Fibroblast of skin of left quadriceps (primary cell): Measurements from ENCODE around the gene HERC3.
A peak's percentile ranks its signal among the peaks of the same experiment; 100 is the strongest.

Experiments used
- DNase-seq, 2 experiments: peaks; one replicate each; pipeline ENCODE4 v3.0.0-alpha.2; 2013; ENCODE audit warnings: low read depth in 2 of 2

HERC3 gene

DNA sequence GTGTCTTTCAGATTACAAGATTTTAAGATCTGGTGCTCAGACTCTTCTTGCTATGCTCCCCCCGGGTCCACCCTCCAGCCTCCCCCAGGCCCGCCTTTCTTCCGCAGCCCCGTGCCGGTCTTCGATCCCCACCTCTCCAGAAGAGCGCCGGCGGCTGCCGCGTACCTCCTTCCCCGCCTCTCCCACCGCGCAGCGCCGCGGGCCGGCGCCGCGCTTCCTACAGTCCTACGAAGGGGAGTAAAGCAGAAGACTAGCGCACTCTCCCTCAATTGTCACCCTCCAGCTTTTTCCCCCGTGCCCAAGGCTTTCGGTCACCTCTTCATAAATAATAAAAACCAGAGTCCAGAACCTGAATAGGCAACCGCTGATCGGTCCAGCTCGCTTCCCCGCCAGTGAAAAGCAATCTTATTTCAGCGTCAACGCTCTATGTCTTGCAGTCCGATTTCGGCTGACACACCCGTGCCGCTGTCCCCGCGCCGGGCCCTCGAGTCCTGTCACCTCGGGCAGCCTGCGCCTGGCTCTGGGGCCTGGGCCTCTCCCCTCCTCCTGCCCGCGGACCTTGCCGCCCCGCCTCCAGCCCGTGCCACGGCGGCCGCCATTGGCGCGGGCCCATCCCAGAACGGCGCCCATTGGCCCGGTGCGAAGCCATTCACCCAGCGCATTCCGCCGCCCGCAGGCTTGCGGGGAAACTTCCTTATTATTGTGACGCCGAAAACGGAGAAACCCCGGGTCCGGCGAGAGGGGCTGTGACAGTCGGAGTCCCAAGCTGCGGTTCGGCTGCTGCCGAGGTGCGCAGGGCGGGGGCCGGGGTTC, at the start of gene HERC3:
TSS of gene HERC3 (plus strand) at position 694 of the 813 bp plus-strand sequence. CDS start 13,344 bp downstream, outside the sequence.
- peak; percentile 67 to 68 for DNase-seq

DNA sequence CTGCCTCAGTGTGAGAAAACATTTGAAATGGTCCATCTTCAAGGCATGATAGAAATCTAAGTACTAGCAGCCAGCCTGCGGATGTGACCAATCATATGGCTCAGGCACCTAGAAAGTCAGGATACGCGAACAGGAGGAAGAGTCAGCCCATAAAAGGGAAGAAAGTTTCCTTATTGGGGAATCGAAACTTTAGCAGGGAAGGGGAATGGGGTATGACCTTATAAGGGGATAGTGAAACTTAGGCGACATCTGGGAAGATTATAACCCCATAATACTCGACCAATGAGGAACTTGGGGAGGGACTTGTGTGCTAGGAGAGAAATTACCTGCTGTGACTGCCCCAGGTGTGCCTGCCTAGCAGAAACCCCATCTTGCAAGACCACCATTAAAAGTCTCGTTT, 42.5 kb upstream of the HERC3 start:
- no peak for DNase-seq

DNA sequence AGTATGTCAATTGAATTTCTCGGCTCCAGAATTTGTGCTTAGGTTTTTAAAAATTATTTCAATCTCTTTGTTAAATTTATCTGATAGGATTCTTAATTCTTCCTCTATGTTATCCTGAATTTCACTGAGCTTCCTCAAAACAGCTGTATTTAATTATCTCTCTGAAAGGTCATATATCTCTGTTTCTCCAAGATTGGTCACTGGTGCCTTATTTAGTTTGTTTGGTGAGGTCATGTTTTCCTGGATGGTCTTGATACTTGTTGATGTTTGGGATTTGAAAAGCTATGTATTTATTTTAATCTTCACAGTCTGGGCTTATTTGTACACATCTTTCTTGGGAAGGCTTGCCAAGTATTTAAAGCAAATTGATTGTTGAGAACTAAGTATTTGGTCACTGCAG, 24.7 kb upstream of the HERC3 start:
- no peak for DNase-seq

DNA sequence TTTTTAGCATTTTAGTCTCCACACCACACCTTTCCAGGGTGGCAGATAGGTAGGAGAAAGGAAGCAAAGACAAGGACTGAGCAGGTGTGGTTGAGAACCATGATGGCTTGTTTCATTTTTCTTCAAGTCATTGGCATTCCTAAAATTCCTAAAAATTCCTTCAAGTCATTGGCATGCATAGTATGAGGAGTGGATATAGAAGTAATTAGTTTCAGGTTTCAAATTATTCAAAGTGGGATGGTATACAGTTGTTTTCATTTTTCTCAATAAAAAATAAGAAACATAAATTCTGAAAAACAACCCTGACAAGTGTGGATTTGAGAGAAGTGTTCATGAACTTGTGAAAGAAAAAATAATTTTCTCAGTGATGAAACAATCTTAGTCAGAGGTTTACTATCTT, 22.3 kb upstream of the HERC3 start:
- no peak for DNase-seq

DNA sequence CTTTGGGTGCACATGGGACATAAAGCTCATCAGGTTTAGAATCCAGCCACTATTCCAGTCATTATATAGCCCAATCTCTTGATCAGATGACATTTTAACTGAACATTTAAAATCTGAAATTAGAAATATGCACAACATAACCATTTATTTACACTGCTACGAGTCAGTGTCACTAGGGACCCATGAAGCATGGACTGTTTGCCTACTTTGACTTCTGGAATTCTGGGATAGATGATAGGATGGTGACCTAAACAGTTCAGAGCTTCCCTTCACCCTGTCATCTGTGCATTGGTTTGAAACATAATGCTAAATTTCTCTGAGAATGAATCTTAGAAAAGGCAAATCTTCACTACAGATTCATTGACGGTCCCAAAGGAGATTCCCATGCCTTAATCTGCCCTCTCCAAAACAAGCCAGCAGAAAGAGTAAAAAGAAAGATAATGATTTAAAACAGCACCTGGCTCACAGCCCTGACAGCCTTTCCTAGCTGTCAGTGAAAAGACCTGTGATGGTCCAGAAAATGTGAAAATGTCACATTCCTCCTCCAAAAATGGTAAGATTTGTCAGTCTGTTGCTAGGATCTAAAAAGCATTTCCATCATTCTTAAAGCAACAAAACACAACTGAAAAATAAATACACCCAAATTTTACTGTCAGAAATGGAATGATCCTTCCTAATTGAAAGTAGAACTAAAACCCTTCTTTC, 18.9 kb upstream of the HERC3 start:
- DNase-seq: no peak

- no peak for DNase-seq
Observed at GRCh38 chr4:88573995-88574394, 18.3 kb upstream of the HERC3 start.

- DNase-seq: no peak
Observed at GRCh38 chr4:88575186-88575585, 17.1 kb upstream of the HERC3 start.

DNA sequence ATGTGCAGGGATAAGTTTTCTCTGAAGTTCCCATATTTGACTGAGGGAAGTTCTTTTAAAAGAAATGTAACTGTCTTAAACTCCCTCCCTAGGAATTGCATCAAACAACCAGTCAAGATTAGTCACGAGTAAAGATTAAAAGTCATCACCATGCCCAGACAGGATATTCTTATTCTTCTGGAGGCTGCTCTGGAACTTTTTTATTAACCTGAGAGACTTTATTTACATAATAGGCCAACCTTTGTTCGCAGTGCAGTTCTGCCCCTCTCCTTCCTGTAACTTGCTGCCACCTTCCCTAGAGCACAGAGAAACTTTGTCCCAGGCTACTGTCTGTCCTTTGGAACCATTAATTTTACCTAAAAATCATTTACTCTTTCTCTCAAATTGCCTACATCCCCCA, 9.8 kb upstream of the HERC3 start:
- DNase-seq: no peak

DNA sequence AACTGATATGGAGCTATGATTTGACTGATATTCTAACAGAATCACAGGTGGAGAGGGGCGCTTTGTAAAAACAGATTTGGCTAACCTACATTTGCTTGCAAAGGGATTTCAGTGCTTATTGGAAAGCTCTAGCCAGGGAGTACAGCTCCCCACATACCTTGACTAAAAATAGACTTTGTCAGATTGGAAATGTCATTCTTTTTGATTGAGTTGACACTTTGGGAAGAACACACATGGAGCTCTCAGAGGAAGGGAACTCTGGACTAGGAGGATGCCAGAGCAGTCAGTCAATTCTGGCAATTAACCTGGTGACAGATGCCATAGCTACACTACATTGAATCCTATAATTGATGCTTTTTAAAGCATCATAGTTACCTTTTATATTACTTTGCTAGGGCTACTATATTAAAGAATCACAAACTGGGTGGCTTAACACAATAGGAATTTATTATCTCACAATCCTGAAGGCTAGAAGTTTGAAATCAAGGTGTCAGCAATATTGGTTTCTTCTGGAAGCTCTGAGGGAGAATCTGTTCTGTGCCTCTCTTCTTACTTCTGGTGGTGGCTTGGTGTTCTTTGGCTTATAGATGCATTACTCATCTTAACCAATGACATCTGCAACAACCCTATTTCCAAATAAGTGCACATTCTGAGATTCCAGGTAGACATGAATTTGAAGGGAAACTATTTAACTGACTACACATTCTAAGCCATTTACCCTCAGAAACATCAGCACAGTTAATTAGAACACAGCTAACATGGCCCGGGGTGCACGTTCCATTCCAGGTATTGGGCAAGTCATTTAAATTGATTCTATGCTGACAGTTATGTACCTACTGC, 8.4 kb upstream of the HERC3 start:
- no peak for DNase-seq

- no peak for DNase-seq
Observed at GRCh38 chr4:88584471-88584900, 7.8 kb upstream of the HERC3 start.

DNA sequence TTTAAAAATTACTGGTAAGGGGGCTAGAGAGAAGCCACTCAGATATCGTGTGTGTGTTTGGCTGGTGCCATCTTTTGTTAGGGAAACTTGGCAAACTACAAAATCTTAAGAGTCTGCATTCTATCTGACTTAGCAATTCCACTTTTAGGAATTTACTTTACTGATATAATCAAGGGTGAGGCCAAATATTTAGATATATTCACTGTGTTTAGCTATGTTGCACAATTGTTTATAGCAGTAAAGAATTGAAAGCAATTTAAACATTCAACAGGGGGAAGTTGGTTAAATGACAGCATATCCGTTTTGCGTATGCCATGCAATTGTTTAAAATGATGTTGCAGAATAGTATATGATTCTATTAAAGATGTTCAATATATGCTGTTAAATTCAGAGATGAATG, 6.4 kb upstream of the HERC3 start:
- no peak for DNase-seq

- DNase-seq: no peak
Observed at GRCh38 chr4:88587306-88587705, 5.0 kb upstream of the HERC3 start.

DNA sequence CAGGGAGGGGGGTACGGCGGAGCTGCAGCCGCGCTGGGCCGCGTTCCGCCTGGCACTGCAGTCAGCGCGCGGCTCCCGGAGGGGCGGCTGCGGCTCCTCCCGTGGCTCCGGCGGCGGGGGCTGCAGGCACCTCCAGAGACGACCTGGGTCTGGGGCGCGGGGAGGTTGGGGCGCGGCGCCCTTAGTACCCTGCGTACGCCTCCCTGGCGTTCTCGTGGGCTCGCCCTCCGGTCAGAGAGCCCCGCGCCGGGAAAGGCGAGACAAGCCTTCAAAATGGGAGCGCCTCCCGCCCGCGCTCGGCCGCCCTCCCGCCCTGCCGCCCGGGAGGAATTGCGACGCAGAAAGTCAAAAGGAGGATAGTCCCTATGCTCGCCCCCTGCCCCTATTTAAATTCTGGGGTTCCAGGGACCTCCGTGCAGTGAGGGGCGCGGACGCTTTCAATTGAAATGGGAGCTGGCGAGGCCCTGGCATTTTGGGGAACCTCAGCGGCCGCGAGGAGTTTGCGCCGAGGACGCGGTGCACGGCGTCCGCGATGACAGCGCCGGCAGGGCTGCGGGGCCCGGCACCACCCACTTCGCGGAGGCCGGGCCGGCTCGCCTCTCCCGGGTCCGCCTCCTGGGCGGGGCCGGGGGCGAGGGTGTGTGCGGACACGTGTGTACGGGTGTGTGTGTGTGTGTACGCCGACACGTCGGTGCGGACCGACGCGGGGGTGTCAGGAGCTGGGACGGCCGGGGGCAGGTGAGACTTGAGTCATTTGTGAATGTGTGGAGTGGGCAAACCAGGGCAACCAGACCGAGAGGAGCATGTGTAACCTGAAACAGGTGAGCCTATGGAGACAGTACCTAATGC, 544 bp downstream of the HERC3 start:
- DNase-seq: no peak

GRCh38 chr4:88597970-88598660, 5.8 kb downstream of the HERC3 start:
- DNase-seq: no peak

DNA sequence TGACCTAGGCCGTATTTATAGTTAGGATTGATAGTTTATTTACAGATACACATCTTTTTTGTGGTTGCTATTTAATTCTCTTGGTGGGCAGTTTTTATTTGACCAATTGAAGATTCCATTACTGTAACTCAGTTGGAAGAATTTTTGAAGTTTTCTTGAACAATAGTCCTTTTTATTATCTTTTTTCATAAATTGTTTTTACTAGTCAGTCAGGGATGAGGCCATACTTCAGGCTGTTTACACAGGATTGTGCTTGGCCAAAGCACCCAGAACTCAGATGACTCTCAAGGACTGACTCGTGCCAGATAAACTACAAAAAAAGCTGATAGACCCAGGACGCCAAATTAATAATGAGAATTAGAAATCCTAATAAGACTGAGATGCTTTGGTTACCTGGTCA, 7.0 kb downstream of the HERC3 start:
- no peak for DNase-seq

- no peak for DNase-seq
Observed at GRCh38 chr4:88599714-88600113, 7.4 kb downstream of the HERC3 start.

GRCh38 chr4:88600176-88600838, 8.0 kb downstream of the HERC3 start:
- DNase-seq: peak; percentile 56 to 65

GRCh38 chr4:88604978-88605678, 12.8 kb downstream of the HERC3 start:
- DNase-seq: no peak

- no peak for DNase-seq
Observed at GRCh38 chr4:88605736-88606135, 13.5 kb downstream of the HERC3 start.

GRCh38 chr4:88606832-88607231, 14.6 kb downstream of the HERC3 start:
- DNase-seq: no peak
